Transverse colon (tissue), 4 donors: ENCODE results near the gene BCL11A. TPM values are rescaled to one million over a fixed set of nuclear protein-coding genes. Genes with fewer than 3 reads are reported as not detected.

Experiments
- DNase-seq: peaks from one replicate; pipeline ENCODE4 v3.0.0-alpha.2; 2019
- H3K27ac ChIP-seq, 4 donors: fragments of 200-600 bp; sonication (generic); 2 replicates each; pipeline ENCODE4 v1.5.1; 2016 to 2018; ENCODE audit warnings: inconsistent platforms in 4 of 4
- H3K27me3 ChIP-seq: fragments of 200-600 bp; sonication (generic); 2 replicates; pipeline ENCODE4 v1.5.1; 2017; ENCODE audit warnings: inconsistent platforms
- H3K36me3 ChIP-seq, 4 donors: fragments of 200-600 bp; sonication (generic); 2 replicates each; pipeline ENCODE4 v1.5.1; 2017 to 2019; ENCODE audit warnings: inconsistent platforms in 4 of 4
- H3K4me1 ChIP-seq, 4 donors: fragments of 200-600 bp; sonication (generic); 2 replicates each; pipeline ENCODE4 v1.5.1; 2017 to 2020; ENCODE audit warnings: inconsistent platforms in 4 of 4
- H3K4me3 ChIP-seq, 4 donors: fragments of 200-600 bp; sonication (generic); 1 replicate in 1 of 4; 2 replicates in 3 of 4; pipeline versions ENCODE4 v1.5.1 to v1.6.1; 2017 to 2019; ENCODE audit warnings: inconsistent platforms in 4 of 4
- H3K9me3 ChIP-seq, 2 donors: fragments of 200-600 bp; sonication (generic); 2 replicates each; pipeline ENCODE4 v1.5.1; 2017 to 2019; ENCODE audit warnings: inconsistent platforms in 2 of 2
- CTCF ChIP-seq, 5 experiments: fragments of 200-600 bp in 3 of 5; fragments of 450-650 bp in 2 of 5; sonication (generic) in 3 of 5; IDR thresholded peaks; 1 replicate in 2 of 5; 2 replicates in 3 of 5; pipeline ENCODE4 v1.5.1; 2016 to 2017; ENCODE audit warnings: antibody characterized with exemption in 5 of 5, inconsistent platforms in 3 of 5, mild to moderate bottlenecking in 2 of 5, moderate library complexity in 1 of 5
- EP300 ChIP-seq: sonication (generic); formaldehyde crosslinking; IDR thresholded peaks from one replicate; pipeline ENCODE4 v1.6.1; 2017; ENCODE audit warnings: antibody characterized with exemption, low read depth
- POLR2A ChIP-seq: fragments of 450-650 bp; IDR thresholded peaks from one replicate; pipeline ENCODE4 v1.6.1; 2016; ENCODE audit warnings: antibody characterized with exemption, mild to moderate bottlenecking, moderate library complexity
- POLR2AphosphoS5 ChIP-seq, 3 donors: sonication (generic); formaldehyde crosslinking; IDR thresholded peaks; one replicate each; pipeline ENCODE4 v1.6.1; 2016; ENCODE audit warnings: antibody characterized with exemption in 3 of 3
- WGBS, 2 donors: methylation state at CpG; one replicate each; pipeline ENCODE4 v1.1.5; 2018; ENCODE audit warnings: low coverage in 1 of 2; 5-methylcytosine and 5-hydroxymethylcytosine counted together
- in situ Hi-C, 4 donors: fragments of 200-750 bp; cut with MboI; loops; one replicate each; pipeline versions ENCODE4 v1.15.0 to v1.15.1; 2017; ENCODE audit warnings: low sequenced_read_pairs in 3 of 4, low pct_ligation_motif_present in 1 of 4, low pct_unique_long_range_greater_than_20kb in 1 of 4
- intact Hi-C: fragments of 100-400 bp; cut with DNase I; formaldehyde crosslinking; loops from one replicate; pipeline ENCODE4 v1.15.1; 2023; ENCODE audit warnings: low total_unique reads
- total RNA-seq, 4 donors: library from RNA; depleted of rRNA; stranded (reverse); fragments of >200 nt; gene quantifications; one replicate each; pipeline ENCODE4 v1.1.0, GENCODE V29; 2016

BCL11A gene
- total RNA-seq, 4 donors from 2014 or later: 11.3 to 38.1 (median 19.9) TPM

GRCh38 chr2:60554074-60554645, 706 bp upstream of the BCL11A start:
- in situ Hi-C loops: loop anchor here in 2 of 4 donors (25.0 kb wide), 3 partner anchors 1117 to 1517 kb away; no protein-coding TSS in a partner anchor

GRCh38 chr2:60552851-60553494, 481 bp downstream of the BCL11A start:
- Histone ChIP-seq H3K27me3 (peaks cover 61% of the 10 kb centered on the region), H3K4me3 (peak overlapping the region; percentile 24 to 75 (median 62)), H3K4me1 (peaks cover 0 to 62% (median 34%) of the 10 kb centered on the region in 4 donors), H3K36me3 (no peaks in the 10 kb centered on the region), H3K27ac (peak overlapping the region; percentile 84 to 88 (median 88)), H3K9me3 (no peaks in the 10 kb centered on the region)
- TF ChIP-seq POLR2A (no peak), POLR2AphosphoS5 (IDR thresholded peaks at IDR 0.05) (no peak), CTCF (IDR thresholded peaks at IDR 0.05) (no peak), EP300 (no peak)
- in situ Hi-C loops (loop anchor here in 2 of 4 donors (25.0 kb wide), 3 partner anchors 1116 to 1516 kb away; no protein-coding TSS in a partner anchor), intact Hi-C loops (loop anchor here (10.0 kb wide), 2 partner anchors 1248 to 1518 kb away; no protein-coding TSS in a partner anchor)
- WGBS, 2 donors: 0 to 2% methylated on average over 13 to 38 of the region's 38 CpGs
- DNase-seq: no peak

More at GRCh38 chr2:60554074-60554645, 706 bp upstream of the BCL11A start:
- no peaks in the 10 kb centered on the region for H3K36me3 ChIP-seq
- peaks cover 0 to 59% (median 33%) of the 10 kb centered on the region in 4 donors for H3K4me1 ChIP-seq
- intact Hi-C loops: loop anchor here (10.0 kb wide), 2 partner anchors 1249 to 1519 kb away; no protein-coding TSS in a partner anchor
- H3K4me3 ChIP-seq: peak overlapping the region; percentile 53 to 75 (median 68)
- peak overlapping the region; percentile 84 to 88 (median 88) for H3K27ac ChIP-seq
- DNase-seq: peak; percentile 60
- peaks cover 58% of the 10 kb centered on the region for H3K27me3 ChIP-seq
- no peaks in the 10 kb centered on the region for H3K9me3 ChIP-seq
- TF ChIP-seq POLR2AphosphoS5 (IDR thresholded peaks at IDR 0.05) (peak in 1 of 3 donors; percentile 18), POLR2A (peak; percentile 8), CTCF (IDR thresholded peaks at IDR 0.05) (peak in 2 of 5 experiments; percentile 6 to 18), EP300 (no peak)
- 1% methylated on average over 44 of the region's 56 CpGs; no CpG with 5 or more reads in 1 of the 2 donors for WGBS, 2 donors

- no peak for DNase-seq
- Histone ChIP-seq H3K9me3 (no peaks in the 10 kb centered on the region), H3K4me1 (peaks cover 4 to 65% (median 35%) of the 10 kb centered on the region in 4 donors), H3K27me3 (peaks cover 55% of the 10 kb centered on the region), H3K4me3 (peak overlapping the region; percentile 24 to 75 (median 62)), H3K27ac (peak overlapping the region; percentile 84 to 88 (median 88)), H3K36me3 (no peaks in the 10 kb centered on the region)
- intact Hi-C loops: loop anchor here (10.0 kb wide), 2 partner anchors 1247 to 1517 kb away; no protein-coding TSS in a partner anchor
- TF ChIP-seq POLR2AphosphoS5 (IDR thresholded peaks at IDR 0.05): peak in 2 of 3 donors; percentile 9 to 42
- peak; percentile 28 for TF ChIP-seq POLR2A
- no peak for TF ChIP-seq CTCF (IDR thresholded peaks at IDR 0.05)
- no peak for TF ChIP-seq EP300
- in situ Hi-C loops: loop anchor here in 2 of 4 donors (25.0 kb wide), 3 partner anchors 1115 to 1515 kb away; no protein-coding TSS in a partner anchor
- WGBS, 2 donors: 0 to 1% methylated on average over 9 to 37 of the region's 49 CpGs
Measured at GRCh38 chr2:60552078-60552850, 1.2 kb downstream of the BCL11A start.
